Nucleus accumbens (tissue), 56 donors: ENCODE results near the gene PCARE.
"Not testable (repeated sequence)": the region's sequence is repeated elsewhere in the genome, so short reads cannot be mapped to it uniquely, and the experiment has no call there.

Experiments used
- DNase-seq, 56 donors: peaks; one replicate each; lab custom pipeline; 2025; lab: John Stamatoyannopoulos, UW

The PCARE gene

DNA sequence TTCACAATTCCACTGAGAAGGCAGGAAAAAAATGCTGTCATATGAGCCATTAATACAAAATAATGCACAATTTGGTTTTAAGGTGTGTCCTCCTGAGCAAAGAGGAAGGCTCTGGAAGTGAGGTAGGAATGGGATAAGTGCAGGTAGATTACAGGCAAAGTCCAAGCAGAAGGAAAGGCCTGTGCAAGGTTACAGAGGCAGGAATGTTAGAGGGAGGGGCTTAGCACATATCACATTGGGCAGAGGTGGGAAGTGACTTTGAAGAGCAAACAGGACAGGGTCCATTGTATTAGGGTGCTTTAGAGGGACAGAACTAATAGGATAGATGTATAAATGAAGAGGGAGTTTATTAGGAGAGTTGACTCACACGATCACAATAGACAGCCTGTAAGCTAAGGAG is 26.2 kb upstream of the PCARE start:
- no peak for DNase-seq

DNA sequence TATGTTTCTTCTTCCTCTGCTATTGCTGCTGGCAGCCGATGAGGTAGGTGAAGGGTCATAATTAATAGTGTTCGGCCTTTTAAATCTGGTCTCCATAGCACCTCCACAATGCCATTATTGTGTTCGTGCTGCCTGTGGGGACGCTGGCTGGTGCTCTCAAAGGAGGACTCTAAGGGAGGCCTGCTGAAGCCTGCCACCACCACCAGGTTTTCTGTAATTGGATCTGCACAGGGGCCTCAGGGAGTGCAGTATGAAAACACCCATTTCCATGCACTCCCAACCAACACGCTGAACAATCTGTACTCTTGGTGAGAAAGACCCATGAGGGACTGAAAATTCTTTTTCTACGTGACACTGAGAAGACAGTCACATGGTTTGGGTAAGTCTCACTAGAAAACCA is 23.2 kb upstream of the PCARE start:
- no peak for DNase-seq

DNA sequence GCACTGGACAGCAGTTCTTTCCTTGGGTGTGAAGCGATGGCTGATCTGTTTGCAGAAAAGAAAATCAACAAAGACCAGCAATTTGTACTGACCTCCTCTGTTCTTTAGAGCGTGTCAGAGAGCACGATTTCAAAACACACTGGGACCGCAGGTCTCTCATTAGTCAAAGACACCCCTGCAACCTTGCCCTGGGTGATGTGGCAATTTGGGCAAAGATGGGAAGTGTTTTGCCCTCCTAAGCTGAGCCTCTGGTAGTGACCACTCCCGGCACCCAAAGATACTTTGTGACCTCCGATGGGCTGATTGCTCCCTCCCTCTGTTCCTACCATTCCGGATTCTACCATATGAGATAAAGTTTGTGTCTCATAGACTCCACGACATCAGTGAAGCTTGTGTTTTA is 22.6 kb upstream of the PCARE start:
- no peak for DNase-seq

DNA sequence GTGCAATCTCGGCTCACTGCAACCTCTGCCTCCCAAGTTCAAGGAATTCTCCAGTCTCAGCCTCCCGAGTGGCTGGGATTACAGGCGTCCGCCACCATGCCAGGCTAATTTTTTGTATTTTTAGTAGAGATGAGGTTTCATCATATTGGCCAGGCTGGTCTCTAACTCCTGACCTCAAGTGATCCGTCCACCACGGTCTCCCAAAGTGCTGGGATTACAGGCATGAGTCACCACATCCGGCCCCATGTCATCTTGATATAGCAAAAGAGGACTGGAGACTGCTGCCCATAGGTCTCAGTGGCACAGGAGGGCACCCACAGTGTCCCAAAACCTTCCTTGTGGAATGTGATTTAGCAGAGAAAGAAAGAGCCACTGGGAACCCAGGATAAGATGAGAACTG is 16.0 kb upstream of the PCARE start:
- DNase-seq: not testable (repeated sequence)

DNA sequence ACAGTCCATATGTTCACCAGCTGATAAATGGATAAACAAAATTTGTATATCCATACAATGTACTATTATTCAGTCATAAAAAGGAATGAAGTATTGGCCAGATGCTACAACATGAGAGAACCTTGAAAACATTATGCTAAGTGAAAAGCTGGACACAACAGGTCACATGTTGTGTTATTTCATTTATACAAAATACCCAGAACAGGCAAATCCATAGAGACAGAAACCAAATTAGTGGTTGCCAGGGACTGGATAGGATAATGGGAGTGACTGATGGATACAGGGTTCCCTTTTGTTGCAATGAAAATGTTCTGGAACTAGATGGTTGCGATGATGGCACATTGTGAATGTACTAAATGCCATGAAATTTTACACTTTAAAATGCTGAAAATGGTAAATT is 10.2 kb upstream of the PCARE start:
- no peak for DNase-seq

DNA sequence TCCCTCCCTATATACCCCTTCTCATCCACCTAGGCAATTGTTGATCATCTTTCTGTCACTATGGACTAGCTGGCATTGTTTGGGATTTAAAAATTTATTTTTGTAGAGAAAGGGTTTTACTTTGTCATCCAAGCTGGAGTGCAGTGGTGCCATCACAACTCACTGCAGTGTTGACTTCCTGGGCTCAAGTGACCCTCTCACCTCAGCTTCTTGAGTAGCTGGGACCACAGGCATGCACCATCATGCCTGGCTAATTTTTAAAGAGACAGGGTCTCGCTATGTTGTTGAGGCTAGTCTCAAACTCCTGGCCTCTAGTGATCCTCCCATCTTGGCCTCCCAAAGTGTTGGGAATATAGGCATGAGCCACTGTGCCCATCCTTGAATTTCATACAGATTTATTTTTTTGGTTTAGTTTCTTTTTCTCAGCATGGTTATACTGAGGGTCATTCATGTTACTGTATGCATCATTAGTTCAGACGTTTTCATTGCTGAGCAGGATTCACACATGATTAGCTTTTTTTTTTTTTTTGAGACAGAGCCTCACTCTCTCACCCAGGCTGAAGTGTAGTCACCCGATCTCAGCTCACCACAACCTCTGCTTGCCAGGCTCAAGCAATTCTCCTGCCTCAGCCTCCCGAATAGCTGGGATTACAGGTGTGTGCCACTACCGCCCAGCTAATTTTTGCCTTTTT is 8.6 kb upstream of the PCARE start:
- no peak for DNase-seq

DNA sequence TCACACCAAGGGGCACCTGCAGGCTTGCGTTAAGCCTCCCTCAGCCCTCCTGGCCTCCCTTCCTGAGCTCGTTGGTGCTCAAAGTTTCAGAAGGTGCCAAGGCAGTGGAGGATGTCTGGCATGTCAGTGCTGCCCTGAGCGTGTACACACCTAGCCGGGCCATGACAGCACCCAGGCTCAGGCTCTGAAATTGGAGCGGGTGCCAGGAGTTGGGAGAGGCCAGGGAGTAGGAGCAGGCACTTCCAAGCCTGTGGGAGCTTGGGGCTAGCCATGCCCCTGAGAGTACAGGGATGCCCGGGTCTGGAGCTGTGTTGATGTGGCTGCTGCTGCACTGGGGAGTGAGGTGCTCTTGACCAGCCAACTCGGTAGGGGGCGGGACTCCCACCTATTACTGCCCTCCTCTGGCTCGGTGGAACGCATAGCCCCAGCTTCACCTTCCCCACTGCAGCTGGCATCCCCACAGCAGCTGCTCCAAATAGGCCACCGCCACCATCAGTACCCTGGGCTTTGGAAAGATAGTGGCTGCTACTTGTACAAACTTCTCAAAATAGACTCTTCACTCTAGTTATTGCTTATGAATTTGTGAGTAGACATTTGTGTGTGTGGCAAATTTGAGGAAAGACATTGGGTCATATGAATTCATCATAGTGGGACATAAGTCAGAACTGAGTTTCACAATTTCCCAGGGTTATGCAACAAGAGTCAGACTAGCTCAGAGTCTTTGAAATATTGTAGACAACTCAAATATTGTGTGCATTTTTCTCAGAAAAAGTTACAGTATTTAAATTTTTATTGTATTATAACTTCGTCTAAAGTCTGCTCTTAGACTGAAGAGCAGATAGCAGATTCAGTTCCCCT is 6.8 kb upstream of the PCARE start:
- DNase-seq: no peak

DNA sequence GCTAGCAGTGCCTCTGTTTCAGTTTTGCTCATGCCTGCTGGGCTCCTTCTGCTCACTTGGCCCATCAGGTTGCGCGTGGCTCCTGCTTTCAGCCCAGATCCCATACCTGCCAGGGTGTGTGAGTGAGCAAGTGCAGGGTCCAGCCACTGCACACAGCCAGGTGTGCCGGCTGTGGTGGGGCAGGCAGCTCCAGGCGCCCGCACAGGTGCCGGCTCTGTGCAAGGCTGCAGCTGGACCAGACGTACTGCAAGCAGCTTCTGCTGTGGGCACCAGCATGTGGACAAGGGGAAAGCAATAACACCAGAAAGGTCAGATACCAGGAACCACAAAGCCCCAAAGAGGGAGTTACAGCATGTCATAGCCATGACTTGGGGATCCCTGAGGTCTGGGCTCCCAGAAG is 5.6 kb upstream of the PCARE start:
- no peak for DNase-seq

DNA sequence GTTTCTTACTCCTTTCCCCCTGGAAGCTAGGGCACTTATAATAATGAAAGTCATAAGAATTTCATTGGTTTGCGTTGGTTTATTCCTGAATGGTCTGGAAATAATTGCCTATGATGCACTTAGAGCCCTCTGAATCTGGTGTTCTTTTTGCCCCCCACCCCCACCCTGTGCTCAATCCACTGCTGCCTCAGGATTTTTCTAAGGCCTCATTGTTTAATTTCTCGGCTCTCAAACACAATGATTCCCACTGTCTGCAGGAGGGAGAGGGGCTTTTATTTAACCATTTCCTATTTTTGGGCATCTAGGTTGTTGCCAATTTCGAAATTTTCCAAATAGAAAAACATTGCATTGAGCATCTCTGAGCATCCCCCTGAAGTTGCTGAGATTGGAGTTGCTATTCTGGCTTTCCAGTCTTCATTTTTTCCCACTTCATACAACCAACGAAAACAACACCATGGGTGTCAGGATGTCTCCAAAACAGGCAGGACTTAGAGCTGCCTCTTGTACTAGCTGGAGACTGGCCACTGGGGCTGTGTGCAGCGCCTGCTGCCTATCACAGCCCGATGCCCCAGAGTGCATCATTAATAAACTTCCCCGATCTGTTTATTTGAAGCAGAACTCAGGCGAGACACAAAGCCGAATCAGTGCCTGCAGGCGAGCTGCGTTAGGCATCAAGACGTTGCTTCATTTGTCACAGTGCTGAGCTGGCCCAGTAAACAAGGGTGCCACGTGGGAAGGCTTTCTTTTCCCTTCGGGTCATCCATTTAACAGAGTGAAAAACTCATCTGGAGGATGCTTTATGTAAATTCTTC is 1.8 kb upstream of the PCARE start:
- DNase-seq: peak in 49 of 56 donors; percentile 30 to 91 (median 76)

DNA sequence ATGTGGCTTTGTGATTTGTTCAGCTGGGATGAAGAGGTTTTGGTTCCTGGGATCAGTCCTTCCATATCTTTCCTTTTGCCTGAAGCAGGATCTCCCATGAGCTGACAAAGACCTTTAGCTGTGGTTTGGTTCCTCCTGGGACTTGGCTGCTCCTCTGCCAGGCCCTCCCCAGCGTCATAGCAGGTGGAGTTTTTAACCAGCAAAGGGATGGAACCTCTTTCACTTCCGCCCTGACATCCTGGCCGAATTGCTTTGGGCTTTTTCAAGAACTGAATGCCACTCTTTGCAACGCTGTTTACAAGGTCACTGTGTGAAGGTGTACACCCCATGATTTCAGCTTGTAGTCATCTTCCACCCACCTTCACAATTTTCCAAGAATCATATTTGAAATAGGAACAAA is 390 bp downstream of the PCARE start:
- no peak for DNase-seq

DNA sequence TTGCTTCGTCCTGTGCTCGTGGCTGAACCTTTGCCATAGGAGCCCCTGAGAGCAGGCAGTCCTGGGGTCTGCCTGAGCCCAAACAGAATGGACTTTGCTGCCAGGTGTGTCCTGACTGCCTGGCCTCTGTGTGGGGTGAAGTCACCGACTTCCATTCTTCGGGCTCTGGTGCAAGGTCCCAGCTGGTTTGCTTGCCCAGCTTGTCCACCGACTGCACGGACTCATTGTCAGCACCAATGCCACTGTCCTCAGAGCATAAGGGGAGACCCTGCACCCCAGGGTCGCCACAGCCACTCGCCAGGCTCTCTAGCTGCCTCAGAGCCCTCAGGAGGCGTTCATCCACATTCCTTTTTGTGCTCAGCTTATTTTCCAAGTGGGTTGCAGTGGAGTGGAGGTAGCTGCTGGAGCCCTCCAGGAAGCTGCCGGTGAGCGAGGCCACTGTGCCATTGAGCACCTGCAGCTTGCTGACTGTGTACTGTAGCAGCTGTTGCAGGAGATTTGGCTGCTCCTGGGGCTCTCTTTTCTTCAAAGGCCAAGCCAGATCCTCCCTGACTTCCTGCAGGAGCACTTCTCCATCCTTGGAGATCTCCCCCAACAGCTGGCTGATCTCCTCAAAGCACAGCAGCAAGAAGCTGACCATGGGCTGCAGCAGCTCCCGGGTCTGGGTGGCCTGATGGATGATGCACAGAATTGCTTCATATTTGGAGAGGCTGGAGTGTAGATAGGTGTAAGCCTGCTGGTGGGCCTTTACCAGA is 1.2 kb downstream of the PCARE start:
- DNase-seq: no peak

DNA sequence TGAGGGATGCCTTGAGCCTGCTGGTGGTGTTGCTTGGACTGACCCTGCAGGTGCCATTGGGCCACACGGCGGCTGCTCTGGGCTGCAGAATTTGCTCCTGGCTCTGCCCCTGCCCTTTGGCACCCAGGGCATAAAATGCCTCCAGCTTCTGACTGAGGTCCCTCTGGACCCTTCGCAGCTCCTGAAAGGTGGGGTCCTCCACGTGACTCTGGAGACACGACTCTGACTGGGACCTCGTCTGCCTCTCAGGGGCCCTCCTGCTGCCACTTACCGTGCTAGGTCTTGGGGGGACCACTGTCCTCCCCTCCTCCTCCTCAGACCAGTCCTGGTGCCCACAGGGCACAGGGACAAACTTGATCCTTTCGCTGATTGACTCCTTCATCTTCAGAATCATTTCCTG is 2.1 kb downstream of the PCARE start:
- no peak for DNase-seq

DNA sequence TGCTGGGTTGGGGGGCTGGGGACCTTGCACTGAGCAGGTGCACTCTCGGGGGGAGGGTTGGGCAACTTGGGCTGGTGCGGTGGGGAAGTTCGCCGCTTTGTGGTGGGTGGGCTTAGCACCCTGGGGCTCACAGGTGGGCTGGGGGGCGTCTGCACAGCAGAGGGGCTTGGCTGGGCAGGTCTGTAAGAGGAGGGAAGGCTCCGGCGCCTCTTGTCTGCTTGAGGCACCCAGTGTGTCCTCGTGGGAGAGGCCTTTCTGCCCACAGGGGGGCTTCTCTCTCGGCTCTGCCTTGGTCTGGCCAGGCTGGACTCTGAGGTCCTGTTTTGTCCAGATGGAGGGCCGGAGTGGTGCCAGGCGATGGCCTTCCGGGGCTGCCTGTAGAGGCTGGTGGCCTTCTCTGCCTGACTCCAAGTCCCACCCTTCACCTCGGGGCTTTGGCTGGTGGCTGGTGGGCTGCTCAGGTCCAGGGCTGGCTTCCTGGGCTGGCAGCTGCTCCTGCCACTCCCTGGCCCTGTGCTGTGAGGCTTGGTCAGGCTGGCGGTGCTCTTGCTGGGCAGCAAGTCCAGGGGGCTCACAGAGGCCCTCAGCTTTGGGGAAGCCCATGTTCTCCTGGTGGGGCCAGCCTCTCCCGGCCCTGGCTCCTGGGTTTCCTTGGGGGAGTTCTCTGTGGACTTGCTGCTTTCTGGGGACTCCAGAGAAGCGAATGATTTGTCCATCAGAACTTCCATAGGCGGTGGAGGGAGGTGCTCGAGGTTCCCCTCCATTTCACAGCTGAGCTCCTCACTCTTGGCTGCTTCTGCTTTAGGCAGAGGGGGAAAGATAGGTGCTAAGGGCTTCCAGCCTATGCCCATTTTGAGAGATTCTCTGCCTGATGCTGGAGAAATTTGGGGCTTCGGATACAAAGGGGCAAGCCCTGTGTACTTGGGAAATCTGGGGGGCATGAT is 3.0 kb downstream of the PCARE start:
- no peak for DNase-seq

DNA sequence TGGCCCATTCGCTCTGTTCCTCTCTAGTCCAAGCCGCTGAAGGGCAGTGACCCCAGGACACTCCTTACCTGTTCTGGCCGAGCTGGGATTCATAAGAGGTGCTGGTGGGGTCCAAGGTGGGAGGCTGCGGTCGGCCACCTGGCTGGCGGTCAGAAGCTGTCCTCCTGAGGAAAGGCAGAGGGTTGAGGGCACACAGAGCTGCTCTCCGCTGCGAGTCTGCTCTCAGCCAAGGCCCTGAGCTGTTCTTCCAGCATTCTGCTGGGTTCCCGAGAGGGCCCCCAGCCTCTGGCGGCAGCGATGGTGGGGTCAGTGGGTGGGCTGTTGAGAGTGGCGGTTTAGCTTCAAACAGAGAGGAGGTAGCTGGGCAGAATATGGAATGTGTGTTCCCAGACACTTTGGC is 3.8 kb downstream of the PCARE start:
- DNase-seq: no peak

DNA sequence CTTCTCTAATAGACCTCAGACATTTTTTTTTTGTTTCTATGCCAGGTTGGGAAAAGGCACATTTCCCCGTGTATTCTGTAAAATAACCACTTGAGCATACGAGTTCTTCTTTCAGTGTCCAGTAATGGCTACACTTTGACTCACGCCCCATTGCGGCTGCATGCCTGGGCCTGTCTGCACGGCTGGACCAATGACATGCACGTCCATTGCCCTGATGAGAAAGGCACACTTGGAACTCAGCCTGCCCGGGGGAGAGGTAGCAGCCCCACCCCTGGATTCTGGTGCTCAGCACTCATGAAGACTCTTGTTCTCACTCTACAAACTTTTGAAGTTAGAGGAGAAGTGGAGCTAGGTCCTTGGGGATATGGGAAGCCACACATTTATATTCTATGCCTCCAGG is 5.8 kb downstream of the PCARE start:
- DNase-seq: no peak

DNA sequence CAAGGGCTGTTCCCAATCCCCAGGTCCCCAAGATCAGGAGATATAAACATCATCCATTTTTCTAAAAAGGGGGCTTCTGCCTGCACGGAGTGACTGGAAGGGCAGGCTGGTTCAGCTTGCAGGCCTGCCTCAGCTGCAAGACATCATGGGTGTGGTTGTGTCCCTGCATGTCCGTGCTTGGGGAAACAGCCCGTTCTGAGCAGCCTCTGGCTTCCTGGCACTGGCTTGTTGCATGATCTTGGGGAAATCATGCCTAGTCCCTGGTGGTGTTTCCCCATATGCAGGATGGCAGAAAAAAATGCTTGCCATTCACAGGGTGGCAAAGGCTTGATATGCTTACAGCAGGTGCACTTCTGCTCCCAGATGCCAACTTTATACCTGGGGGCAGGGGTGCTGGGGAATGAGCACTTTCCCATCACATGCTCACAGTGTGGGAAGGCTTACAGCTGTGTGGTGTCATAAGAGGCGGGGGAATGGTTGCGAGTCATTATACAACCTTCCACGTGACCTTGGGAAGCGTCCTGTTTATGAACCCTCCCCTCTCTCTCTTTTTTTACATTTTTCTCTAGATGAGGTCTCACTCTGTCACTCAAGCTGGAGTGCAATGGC is 7.2 kb downstream of the PCARE start:
- peak in 2 of 56 donors; percentile 13 to 19 for DNase-seq

DNA sequence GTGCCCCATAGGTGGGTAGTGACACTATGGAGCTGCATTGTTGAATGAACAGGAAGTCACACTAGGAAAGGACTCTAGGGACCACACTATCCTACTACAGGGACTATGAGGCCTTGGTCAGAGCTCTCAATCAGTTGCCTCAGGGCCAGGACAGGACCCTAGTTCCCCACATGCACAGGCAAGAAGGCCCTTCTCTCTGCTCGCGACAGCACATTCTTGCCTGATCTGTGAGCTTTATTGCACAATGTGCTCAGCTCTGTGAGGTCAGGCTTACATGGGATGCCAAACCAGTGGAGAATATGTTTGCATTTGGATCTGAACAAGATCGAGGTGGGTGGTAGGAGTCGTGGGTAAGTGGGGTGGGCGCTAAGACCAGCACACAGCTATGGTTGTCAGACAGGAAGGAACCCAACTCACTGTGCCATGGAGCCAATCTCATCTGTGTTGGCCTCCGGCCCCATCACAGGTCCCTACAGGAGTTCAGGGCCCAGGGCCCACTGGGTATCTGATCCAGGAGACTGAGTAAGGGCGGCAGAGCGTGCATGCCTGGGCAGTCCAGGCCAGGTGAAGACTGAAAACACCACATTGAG is 8.0 kb downstream of the PCARE start:
- no peak for DNase-seq

DNA sequence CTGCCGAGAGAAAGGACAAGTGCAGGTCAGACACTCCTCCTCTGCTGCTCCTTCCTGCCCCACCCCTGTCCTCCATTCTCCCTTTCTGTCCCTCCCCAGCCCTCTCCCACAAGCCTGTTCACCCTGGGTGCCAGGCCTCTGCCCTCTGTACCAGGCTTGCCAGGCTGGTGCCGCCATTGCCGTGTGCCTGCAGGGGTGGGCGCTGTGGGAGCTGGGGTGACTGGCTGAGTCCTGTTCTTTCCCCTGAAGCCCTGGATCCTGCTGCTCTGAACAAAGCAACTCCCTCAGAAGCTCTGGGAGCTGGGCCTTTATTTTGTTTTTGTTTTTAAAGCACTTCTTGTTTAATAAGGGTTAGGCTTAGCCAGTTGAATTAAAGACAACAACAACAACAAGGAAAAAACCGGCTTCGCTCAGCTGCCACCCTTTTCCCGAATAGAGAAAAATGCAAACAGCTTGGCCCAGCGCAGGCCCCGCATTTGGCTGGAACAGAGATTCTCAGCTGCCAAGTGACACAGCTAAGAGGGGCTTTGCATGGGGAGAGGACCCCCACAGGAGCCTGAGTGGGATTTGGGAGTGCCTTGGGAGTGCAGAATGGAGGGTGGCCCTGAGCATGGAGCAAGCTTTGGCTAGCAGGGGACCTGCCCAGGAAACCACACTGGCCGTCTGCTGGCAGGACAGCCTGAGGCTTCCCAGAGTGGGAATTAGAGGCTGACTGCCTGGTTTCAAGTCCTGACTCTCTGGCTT is 9.1 kb downstream of the PCARE start:
- peak in 45 of 56 donors; percentile 27 to 85 (median 60) for DNase-seq
